Uterus (tissue), 2 donors: ENCODE measurements around the gene ARSI.

Source experiments
- POLR2A ChIP-seq, 2 donors: fragments of 450-650 bp; IDR thresholded peaks; one replicate each; pipeline ENCODE4 v1.6.1; 2016; ENCODE audit warnings: antibody characterized with exemption in 2 of 2, mild to moderate bottlenecking in 1 of 2, moderate library complexity in 1 of 2
- TF ChIP-seq, protein P1 (sequence below), 4 experiments: fragments of 200-600 bp in 2 of 4; fragments of 450-650 bp in 2 of 4; sonication (generic) in 2 of 4; IDR thresholded peaks; one replicate each; pipeline ENCODE4 v1.5.1; 2016 to 2019; ENCODE audit warnings: antibody characterized with exemption in 4 of 4, mild to moderate bottlenecking in 2 of 4, moderate library complexity in 1 of 4

DNA sequence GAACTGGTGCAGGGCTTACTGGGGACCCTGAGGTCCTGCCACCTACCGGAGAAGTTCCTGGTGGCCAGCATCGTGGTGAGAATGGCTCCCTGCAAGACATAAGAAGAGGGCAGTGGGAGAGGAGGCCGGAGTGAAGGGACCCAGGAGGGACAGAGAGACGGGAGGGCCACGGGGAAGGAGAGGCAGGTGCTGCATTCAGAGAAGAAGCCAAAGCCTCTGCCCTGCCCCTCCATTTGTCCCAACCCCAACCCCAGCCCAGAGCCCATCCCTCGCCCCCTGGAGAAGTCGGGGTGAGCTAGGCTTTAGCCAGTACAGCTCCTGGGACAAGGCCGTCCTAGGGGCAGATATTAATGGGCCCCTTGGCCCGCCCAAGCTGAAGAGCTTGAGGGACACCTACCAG is 55.0 kb downstream of the ARSI start:
- no peak for TF ChIP-seq POLR2A (IDR thresholded peaks at IDR 0.05)
- TF ChIP-seq, protein P1, sequence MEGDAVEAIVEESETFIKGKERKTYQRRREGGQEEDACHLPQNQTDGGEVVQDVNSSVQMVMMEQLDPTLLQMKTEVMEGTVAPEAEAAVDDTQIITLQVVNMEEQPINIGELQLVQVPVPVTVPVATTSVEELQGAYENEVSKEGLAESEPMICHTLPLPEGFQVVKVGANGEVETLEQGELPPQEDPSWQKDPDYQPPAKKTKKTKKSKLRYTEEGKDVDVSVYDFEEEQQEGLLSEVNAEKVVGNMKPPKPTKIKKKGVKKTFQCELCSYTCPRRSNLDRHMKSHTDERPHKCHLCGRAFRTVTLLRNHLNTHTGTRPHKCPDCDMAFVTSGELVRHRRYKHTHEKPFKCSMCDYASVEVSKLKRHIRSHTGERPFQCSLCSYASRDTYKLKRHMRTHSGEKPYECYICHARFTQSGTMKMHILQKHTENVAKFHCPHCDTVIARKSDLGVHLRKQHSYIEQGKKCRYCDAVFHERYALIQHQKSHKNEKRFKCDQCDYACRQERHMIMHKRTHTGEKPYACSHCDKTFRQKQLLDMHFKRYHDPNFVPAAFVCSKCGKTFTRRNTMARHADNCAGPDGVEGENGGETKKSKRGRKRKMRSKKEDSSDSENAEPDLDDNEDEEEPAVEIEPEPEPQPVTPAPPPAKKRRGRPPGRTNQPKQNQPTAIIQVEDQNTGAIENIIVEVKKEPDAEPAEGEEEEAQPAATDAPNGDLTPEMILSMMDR (IDR thresholded peaks at IDR 0.05): no peak
